CD1c-positive myeloid dendritic cell (primary cell): ENCODE results near the gene TWNK.

Experiments
- DNase-seq: peaks from one replicate; pipeline ENCODE4 v3.0.0-alpha.2; 2016; ENCODE audit errors: extremely low spot score

The TWNK gene

DNA sequence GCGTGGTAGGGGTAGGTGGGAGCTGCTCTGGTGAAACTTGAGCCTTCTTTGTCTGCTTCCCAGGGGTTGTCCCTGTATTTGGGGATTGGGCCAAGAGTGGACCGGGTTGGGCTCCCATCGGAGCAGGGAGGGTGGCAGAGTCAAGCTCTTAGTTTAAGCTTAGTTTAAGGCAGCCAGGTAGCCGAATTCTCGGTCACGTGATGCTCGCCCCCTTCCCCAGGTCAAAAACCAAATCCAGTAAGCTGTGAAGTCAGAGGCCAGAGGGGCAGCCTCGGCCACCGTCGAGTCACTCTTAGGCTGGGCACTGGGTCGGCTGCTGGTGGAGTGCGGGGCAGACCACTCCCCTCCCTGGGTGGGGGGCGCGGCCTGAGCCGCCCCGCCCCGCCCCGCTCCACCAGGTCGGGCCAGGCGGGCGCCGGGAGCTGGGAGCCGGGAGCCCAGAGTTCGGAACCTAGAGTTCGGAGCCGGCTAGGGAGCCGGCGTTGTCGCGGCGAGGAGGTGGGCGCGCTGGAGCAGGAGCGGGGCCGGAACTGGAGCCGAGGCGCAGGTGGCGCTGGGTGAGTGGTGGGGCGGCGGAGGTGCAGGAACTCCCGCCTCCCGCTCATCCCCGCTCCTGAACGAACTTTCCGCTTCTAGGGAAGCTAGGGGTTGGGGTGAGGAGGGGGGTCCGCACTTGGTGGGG is 9.5 kb downstream of the TWNK start:
- peak; percentile 27 for DNase-seq

DNA sequence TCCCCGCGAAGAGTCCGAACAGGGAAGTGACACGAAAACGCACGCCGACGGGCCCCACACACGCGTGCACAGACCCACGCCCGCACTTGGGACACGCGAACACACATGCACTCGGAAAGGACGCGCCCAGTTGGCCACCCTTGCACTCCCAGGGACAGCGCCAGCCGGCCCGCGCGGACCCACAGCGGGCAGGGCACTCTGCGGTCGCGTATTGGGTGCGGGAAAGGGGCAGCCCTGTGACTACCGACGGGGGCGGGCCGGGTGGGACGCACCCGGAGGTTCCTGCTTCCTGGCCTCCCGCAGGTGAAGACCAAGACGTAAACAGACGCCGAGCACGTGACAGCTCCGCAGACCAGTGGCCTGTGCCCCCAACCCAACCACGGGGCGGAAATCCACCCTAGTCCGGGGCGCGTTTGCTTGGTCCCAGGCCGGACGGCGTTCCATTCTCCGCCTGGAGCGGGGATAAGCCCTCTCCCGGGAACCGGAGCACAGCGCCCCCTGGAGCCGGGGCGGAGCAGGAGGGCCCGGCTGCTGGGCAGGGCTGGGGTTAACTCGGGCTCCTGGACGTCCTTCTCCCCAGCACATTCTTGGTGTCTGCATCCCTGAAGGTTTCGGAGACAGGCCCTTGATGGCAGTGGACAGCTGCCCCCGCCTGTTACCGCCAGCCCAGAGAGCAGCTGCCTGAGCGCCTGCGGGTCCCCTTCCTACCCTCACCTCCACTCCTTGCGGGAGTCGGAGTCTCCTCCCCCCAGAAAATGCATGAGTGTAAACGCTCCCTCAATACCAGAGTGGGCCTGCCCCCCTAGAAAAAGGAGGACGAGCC is 10.2 kb downstream of the TWNK start:
- DNase-seq = peak; percentile 84

DNA sequence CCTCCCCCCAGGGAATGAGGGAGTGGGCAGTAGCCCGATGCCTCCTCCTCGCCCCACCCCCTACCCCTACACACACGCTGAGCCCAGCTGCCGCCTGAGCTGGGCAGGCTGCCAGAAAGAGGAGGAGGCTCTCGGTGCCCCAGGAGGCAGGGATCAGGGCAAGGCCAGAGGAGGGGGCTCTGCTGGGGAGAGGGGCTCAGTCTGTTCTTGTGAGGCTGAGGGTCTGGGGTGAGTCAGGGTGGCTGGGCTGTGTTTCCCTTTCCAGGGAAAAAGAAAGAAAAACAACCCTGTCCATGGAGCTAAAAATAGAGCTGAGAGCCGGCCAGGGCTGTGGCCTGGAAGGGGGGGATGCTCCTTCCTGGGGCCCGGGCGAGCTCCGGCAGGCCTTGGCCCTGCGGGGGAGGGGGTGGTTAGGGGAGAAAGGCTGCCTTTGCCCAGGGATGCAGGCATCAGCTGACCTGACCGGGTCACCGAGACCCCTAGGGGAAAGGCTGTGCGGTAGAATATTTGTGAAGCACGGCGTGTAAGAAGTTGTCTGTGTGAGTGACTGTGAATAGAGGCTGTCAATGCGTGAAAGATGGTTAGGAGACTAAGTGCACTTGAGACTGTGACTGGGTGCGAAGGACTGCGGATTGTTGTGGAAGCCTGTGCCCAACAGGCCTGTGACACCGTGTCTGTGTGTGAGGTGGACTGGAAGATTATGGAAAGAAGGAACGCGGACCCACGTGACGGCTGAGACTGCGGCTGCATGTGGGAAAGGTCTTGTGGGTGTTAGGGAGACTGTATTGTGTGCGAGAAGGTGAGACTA is 11.0 kb downstream of the TWNK start:
- peak; percentile 64 for DNase-seq

DNA sequence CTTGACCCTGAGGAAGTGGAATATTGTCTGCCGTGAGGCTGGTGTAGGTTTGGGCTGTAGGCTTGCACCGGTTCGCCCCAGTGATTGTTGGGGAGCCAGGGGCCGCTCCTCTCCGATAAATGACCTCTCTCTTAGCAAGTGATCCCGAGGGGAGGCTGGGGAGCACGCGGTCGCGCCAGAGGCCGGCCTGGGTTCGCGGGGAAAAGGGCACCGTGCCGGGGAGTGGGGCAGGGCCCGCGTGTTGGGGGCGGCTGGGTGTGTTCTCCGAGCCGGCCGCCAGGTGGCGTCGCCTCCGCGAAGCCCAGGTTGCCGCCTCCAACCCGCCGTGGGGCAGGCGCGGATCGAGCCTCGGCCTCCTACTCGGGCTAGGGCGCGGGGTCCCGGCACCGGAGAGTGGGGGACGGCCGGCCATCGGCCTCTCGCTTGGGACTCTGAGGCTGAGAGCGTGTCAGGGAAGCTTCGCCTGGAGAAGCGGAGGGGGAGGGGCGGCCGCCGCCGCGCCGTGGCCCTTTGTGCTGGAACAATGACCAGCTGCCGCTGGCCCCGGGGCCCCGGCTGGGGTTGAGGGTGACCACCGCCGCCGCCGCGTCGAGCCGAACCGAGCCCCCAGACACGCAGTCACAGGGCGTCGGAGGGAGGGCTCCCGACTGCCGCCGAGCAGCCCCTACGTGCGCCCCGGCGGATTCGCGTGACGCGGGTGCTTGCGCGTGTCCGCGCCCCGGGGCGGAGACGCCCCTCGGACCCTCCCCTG is 11.8 kb downstream of the TWNK start:
- DNase-seq = peak; percentile 84

DNA sequence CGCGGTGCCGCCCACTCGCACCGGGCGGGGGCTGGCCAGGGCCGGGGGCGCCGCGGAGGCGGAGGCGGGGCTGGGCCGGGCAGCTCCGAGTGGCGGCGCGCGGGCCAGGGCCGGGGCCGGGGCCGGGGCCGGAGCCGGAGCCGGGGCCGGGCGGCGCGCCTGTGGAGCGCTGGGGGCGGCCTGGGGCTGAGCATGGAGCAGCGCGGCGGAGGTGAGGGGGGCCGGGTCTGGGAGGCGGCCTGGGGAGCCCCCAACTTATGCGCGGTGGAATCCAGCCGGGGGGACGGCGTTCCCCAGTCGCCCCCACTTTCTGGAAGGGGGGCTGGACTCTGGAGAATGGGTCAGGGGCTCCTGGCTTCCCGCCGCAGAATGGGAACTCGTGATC is 12.4 kb downstream of the TWNK start, which contains the start of gene LZTS2:
TSS of gene LZTS2 (plus strand) at position 67 of the 385 bp plus-strand sequence. CDS start 2,731 bp downstream, outside the sequence.
- DNase-seq = no peak

DNA sequence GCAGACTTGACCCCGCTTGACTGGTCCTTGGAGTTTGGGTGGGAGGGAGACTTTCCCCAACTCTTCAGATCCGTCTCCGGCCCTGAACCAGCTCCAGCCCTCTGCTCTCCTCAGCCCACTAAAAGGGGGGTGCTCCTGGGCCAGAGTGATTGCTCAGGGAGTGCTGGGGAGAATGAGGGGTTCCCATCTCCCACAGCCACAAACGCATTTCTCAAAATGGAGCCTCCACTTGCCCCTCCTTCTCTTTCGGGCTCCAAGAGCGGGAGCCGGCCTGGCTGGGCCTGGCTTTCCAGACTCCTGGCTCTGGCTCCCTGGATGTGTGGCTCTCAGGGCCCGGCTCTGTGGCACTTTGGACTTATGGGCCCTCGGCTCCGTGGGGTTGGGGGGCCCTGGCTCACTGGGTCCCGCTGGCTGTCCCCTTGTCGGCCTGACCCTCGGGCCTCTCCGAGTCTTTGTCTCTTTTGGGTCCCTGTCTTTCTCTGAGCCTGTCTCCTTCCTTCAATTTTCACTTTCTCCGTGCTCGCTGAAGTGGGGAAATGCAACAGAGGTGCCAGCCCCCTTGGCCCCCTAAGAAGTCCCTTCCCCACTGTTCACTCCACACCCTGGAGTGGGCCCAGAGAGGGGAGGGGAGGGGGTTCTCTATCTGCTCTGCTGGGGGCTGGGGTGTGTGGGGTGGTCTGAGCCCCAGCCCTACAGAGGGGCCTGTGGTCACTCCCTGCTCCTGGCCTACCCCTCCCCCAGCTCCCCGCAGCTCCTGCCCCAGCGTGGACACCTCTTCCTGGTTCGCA is 13.0 kb downstream of the TWNK start:
- no peak for DNase-seq

DNA sequence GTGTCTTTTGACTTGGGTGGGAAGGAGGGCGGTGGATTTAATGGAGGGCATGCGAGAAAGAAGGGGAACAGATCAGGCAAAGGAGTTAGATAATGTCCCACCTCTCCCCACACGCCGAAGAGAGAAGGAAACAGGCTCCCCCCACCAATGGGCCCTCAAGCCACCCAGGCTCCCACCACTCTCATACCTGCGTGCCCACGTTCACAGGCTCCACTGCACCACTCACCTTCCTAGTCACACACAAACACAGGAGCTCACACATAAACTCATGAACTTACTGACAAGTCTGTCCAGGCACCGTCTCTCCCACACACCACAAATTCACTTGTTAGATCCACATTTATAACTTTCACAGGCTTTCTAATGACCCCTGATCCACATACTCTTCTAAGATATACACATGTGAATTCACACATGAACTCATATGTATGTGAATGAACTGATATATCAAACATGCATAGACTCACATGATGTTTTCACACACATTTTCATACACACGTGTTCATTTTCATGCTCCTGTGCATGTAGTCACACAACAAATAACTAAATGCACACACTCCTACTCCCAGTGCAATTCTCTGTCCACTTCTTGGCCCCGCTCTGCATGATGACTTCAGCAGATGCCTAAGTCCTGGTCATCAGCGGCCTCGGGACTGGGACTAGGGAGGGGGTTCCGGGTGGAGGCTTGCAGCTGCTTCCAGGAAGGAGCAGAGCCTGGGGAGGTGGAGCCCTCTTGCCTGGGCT is 13.7 kb downstream of the TWNK start:
- peak; percentile 25 for DNase-seq

DNA sequence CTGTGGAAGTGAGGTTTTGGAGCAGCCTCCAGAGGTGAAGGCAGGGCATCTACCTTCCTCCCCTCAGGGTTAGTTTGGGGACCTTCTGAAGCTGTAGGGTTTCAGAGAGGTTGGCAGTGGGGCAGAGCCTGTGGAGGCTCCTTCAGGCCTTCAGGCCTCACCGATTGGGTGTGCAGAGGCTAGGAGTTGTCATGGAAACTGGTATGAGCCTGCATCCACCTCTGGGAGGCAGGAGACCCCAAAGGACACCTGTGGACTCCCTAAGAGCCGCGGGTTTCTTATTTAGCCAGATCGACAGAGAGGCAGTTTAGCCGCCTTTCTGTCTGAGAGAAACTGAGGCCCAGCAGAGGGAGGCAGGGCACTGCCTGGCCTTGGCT is 14.3 kb downstream of the TWNK start:
- DNase-seq = no peak

DNA sequence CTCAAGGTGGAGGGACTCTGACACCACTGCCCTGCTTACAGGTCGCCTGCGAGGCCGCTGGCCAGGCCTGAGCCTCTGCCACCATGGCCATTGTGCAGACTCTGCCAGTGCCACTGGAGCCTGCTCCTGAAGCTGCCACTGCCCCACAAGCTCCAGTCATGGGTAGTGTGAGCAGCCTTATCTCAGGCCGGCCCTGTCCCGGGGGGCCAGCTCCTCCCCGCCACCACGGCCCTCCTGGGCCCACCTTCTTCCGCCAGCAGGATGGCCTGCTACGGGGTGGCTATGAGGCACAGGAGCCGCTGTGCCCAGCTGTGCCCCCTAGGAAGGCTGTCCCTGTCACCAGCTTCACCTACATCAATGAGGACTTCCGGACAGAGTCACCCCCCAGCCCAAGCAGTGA is 15.1 kb downstream of the TWNK start:
- DNase-seq = no peak

DNA sequence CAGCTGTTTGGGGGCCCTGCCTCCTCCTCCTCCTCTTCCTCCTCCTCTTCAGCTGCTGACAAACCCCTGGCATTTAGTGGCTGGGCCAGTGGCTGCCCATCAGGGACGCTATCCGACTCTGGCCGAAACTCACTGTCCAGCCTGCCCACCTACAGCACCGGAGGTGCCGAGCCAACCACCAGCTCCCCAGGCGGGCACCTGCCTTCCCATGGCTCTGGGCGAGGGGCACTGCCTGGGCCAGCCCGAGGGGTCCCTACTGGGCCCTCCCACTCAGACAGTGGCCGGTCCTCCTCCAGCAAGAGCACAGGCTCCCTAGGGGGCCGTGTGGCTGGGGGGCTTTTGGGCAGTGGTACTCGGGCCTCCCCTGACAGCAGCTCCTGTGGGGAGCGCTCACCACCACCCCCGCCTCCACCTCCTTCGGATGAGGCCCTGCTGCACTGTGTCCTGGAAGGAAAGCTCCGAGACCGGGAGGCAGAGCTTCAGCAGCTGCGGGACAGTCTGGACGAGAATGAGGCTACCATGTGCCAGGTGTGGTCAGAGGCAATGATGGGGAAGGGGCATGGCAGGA is 16.4 kb downstream of the TWNK start:
- no peak for DNase-seq

DNA sequence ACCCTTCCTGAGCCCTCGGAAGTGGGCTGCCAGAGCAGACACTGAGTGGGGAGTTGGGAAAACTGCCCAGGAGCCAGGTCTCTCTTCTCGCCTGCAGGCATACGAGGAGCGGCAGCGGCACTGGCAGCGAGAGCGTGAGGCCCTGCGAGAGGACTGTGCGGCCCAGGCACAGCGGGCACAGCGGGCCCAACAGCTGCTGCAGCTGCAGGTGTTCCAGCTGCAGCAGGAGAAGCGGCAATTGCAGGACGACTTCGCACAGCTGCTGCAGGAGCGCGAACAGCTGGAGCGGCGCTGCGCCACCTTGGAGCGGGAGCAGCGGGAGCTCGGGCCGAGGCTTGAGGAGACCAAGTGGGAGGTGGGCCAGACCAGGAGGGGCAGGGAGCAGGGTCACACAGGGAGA is 18.0 kb downstream of the TWNK start:
- no peak for DNase-seq

DNA sequence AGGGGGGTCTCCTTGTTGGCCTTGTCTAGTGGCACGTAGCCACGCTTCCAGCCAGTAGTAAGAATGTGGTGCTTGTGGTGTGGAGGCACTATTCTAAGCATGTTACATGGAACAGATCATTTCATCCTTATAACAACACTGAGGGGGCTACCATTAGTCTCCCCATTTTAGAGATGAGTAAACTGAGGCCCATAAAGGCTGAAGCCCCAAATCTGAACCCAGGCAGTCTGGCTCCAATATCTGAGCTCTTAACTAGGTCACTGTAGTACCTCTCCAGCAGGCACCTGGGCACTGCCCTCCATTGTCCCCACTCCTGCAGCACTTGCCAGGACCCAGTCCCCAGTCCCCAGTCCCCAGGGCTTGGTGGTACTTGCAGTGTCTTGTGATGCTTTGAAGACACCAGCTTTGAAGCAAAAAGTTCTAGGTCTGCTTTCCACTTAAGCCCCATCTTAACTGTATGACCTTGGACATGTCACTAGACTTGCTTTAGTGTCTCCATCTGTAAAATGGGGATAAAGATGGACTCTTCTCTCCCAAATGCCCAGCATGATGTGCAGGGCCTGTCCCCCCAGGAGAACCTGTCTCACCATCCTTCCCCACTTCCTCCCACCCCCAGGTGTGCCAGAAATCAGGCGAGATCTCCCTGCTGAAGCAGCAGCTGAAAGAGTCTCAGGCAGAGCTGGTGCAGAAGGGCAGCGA is 18.7 kb downstream of the TWNK start:
- DNase-seq = no peak

DNA sequence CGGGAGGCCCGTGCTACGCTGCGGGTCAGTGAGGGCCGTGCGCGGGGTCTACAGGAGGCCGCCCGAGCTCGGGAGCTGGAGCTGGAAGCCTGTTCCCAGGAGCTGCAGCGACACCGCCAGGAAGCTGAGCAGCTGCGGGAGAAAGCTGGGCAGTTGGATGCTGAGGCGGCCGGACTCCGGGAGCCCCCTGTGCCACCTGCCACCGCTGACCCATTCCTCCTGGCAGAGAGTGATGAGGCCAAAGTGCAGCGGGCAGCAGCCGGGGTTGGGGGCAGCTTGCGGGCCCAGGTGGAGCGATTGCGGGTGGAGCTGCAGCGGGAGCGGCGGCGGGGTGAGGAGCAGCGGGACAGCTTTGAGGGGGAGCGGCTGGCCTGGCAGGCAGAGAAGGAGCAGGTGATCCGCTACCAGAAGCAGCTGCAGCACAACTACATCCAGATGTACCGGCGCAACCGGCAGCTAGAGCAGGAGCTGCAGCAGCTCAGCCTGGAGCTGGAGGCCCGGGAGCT is 19.3 kb downstream of the TWNK start:
- no peak for DNase-seq

DNA sequence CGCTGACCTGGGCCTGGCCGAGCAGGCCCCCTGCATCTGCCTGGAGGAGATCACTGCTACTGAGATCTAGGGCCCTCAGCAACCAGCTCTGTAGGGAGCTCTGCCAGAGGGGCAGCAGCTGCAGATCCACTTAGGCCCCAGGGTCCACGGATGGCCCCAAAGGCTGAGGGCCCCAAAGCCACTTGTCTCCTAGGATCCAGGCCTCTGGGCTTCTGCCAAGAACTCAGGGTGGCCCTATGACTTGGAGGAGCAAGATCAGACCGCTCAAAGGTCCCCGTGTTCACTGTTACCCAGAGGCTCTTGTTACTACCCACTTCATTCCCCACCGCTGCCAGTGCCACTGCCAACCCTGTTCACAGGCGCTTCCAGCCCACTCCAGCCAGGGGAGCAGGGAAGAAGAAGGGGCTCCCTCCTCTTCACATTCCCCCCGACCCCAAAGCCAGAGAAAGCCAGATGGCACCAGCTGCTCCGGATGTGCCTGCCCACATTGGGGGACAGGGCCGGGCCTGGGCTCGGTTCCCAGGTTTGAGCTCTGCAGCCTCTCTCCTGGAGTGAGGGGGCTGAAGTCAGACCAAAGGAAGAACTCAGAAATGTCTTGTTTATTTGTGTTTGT is 19.9 kb downstream of the TWNK start:
- DNase-seq = no peak

DNA sequence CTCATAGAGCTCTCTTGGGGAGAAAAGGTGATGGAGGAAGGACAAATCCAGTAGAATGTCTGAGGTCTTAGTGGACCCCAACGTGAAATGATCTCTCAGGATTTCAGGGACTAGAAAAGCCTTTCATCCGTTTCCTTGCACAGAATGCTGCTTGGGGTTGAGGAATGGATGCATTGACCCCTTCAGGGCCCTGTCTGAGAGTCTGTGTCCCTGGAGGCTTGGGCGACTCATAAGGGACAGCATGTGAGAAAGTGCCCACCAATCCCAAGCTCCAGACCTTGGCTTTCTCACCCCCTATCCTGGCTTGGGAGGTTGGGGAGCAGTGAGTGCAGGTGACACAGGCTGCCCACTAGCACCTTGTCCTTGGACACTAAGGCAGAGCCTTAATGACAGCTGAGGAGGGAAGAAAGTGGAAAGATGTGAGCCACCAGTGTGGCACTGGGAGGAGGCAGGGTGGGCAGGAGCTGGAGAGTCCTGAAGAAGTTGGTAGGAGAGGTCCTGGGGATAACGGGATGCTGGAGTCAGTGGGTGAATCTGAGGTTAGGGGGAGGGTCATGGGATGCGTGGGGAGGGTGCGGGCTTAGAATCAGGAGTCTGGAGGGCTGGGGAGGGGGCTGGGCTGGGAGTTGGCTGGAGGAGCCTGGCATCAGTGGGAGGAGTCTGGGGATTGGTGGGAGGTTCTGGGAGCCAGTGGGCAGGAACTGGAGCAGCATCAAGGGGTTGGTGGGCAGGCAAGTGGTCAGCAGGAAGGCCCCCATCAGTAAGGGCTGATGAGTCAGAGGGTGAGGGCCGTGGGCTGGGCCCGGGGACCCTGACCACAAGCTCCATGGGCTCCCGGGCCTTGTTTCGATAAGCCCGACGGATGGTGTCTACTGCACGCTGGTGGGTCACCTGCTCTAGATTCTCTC is 20.8 kb downstream of the TWNK start:
- no peak for DNase-seq

DNA sequence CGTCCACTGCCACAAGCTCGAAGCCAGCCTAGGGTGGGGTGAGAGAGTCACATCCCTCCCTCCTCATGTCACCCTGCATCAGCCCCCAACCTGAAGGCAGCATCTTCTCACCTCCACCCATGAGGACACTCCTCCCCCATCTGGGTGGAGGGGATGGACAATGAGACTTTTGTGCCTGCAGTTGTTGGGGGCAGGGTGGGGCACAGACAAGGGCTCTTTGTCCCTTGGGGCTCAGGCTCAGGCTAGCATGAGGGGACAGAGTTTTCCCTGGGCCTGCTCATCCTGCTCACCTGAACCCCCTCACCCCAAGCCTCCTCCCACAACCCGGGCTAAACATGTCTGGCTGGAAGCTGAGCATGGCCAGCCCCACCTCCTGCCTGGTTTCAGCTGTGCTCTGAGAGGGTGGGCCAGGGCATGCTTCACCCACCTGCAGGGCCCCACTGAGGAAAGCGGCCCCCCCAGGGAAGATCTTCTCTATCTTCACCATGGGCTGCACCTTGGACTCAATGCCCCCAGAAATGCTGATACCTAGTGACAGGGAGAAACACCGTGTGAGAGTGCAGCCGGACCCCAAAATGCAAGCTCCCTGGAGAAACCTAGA is 21.6 kb downstream of the TWNK start:
- DNase-seq = no peak

DNA sequence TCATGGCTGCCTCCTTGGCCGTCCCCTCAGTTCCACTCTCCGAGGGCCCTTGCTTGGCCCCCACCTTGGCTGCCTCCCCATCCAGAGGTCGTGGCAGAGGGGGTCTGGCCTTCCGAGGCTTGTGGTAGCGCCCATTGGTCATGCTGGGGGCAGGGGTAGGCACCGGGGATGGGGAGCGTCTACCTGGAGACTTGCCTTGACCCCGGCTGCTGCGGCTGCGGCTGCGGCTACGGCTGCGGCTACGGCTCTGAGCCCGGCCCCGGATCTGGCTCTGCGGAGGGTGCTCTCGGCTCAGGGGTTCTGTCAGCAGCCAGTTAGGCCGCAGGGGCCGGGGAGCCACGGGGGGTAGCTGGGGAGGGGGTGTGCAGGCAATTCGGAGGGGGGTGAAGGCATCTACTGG is 23.0 kb downstream of the TWNK start:
- no peak for DNase-seq
